ENCODE data around the gene CRYBG1. TPM values are rescaled to one million over a fixed set of nuclear protein-coding genes. Genes with fewer than 3 reads are reported as not detected.

The CRYBG1 gene
- total and polyA plus RNA-seq, 10 of the 15 experiments (the other 5 are each of a cell fraction or from before 2014, with no cell fraction given), result 6.5 to 57.0 (median 25.2) TPM

DNA sequence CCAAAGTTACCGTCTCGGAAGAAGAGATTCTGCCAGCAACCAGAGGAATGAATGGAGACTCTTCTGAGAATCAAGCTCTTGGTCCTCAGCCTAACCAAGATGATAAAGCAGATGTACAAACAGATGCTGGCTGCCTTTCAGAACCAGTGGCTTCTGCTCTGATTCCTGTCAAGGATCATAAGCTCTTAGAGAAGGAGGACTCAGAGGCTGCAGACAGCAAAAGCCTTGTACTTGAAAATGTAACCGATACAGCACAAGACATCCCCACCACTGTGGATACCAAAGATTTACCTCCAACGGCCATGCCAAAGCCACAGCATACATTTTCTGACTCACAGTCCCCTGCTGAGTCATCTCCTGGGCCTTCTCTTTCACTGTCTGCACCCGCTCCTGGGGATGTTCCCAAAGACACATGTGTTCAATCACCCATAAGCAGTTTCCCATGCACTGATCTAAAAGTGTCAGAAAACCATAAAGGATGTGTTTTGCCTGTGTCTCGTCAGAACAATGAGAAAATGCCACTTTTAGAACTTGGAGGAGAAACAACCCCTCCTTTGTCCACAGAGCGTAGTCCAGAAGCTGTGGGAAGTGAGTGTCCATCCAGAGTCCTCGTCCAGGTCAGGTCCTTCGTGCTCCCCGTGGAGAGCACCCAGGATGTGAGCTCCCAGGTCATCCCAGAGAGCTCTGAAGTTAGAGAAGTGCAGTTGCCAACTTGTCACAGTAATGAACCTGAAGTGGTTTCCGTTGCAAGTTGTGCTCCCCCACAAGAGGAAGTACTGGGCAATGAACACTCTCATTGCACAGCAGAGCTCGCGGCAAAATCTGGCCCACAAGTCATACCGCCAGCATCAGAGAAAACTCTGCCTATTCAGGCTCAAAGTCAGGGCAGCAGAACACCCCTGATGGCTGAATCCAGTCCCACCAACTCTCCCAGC is 159.2 kb downstream of the CRYBG1 start (continued):
- TF ChIP-seq, protein P1, sequence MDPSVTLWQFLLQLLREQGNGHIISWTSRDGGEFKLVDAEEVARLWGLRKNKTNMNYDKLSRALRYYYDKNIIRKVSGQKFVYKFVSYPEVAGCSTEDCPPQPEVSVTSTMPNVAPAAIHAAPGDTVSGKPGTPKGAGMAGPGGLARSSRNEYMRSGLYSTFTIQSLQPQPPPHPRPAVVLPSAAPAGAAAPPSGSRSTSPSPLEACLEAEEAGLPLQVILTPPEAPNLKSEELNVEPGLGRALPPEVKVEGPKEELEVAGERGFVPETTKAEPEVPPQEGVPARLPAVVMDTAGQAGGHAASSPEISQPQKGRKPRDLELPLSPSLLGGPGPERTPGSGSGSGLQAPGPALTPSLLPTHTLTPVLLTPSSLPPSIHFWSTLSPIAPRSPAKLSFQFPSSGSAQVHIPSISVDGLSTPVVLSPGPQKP (IDR thresholded peaks at IDR 0.05; ENCODE audit: low read depth, low read length), result no peak
- no peak for TF ChIP-seq STAT1 (conservative IDR thresholded peaks at IDR 0.05)
- no peak; the same call in 1 of the 2 replicates for TF ChIP-seq ZBED1 (IDR thresholded peaks at IDR 0.05; ENCODE audit: borderline replicate concordance)
- TF ChIP-seq CEBPB (IDR thresholded peaks at IDR 0.05; ENCODE audit: borderline replicate concordance in 1 of 2, low read depth in 2 of 2, low read length in 2 of 2), result peak in 1 of 2 experiments; percentile 77; a peak in 1 of 4 replicates
- TF ChIP-seq TBL1XR1 (IDR thresholded peaks at IDR 0.05; ENCODE audit: low read depth, low read length), result peak; percentile 76; the same call in 1 of the 2 replicates
- TF ChIP-seq EP300 (IDR thresholded peaks at IDR 0.05; ENCODE audit: borderline replicate concordance in 1 of 2, control insufficient read depth in 1 of 2, low read depth in 2 of 2, low read length in 2 of 2), result peak; percentile 61 to 72
- peak; percentile 57; the same call in 1 of the 2 replicates for TF ChIP-seq MLLT1 (IDR thresholded peaks at IDR 0.05)
- TF ChIP-seq MEF2A (IDR thresholded peaks at IDR 0.05; ENCODE audit: insufficient read depth, low read depth, low read length), result peak; percentile 70
- TF ChIP-seq NBN (IDR thresholded peaks at IDR 0.05), result peak; percentile 82
- TF ChIP-seq MYB (IDR thresholded peaks at IDR 0.05; ENCODE audit: borderline replicate concordance, low read depth, low read length), result no peak
- no peak; the same call in 1 of the 2 replicates for TF ChIP-seq WRNIP1 (IDR thresholded peaks at IDR 0.05; ENCODE audit: borderline replicate concordance, low read depth, low read length)
- no peak; the same call in 1 of the 2 replicates for TF ChIP-seq BMI1 (IDR thresholded peaks at IDR 0.05; ENCODE audit: borderline replicate concordance)
